ENCODE measurements around the gene CTDNEP1.

DNA sequence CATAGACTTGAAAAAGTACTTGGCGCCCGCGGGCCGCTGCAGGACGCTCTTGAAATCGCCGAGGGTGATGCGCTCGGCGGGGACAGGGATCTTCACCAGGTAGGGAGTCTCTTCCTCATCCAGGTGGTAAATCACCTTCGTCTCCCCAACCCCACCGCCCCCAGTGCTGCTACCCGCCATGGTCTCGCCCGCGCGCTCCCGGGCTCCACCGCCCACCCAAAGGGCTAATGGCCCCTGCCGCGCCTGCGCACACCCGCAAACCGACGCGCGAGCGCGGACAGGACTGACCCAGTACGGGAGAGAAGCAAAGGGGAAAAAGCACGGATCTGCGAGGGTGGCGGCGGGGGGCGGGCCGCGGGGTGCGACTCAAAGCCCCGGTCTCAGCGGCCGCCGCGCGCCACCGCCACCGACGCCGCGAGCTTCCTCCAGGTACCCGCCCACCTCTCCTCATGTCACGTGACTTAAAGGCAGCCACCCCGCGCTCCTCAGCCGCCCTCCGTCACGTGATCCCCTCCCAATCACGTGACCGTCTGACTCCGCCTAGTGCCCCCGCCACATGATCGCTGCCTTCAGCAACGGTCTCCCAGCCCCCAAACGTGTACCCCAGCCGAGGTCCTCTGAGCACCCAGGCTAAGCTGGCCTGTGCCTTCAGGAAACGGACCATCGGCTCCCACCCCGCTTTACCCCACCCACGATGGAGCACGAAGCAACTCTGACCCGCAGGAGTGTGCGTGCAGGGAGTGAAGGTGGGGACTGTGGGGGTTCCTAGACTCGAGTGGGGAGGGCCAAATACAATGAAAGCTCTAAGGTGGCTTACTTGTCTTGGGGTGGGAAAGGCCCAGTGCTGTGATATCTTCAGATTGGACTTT lies 17.2 kb downstream of the CTDNEP1 start, which contains the start of gene DVL2:
- TF ChIP-seq ELK1 (IDR thresholded peaks at IDR 0.05; ENCODE audit: borderline replicate concordance, low read depth, low read length) (no peak), NFE2L2 (IDR thresholded peaks at IDR 0.05; ENCODE audit: low read depth, low read length) (no peak), POLR2A (IDR thresholded peaks at IDR 0.05; ENCODE audit: low read depth, low read length) (no peak; the same call in 1 of the 2 replicates), CHD1 (IDR thresholded peaks at IDR 0.05; ENCODE audit: low read depth, low read length) (no peak), CEBPB (IDR thresholded peaks at IDR 0.05; ENCODE audit: low read depth, low read length) (no peak), RAD21 (IDR thresholded peaks at IDR 0.05; ENCODE audit: low read length) (no peak), SMC3 (IDR thresholded peaks at IDR 0.05; ENCODE audit: low read depth, low read length) (no peak), FOS (IDR thresholded peaks at IDR 0.05; ENCODE audit: low read depth, low read length) (peak; percentile 100), RFX5 (IDR thresholded peaks at IDR 0.05; ENCODE audit: low read depth, low read length) (no peak), BHLHE40 (IDR thresholded peaks at IDR 0.05; ENCODE audit: low read depth, low read length) (peak; percentile 95)
- TF ChIP-seq, protein P1, sequence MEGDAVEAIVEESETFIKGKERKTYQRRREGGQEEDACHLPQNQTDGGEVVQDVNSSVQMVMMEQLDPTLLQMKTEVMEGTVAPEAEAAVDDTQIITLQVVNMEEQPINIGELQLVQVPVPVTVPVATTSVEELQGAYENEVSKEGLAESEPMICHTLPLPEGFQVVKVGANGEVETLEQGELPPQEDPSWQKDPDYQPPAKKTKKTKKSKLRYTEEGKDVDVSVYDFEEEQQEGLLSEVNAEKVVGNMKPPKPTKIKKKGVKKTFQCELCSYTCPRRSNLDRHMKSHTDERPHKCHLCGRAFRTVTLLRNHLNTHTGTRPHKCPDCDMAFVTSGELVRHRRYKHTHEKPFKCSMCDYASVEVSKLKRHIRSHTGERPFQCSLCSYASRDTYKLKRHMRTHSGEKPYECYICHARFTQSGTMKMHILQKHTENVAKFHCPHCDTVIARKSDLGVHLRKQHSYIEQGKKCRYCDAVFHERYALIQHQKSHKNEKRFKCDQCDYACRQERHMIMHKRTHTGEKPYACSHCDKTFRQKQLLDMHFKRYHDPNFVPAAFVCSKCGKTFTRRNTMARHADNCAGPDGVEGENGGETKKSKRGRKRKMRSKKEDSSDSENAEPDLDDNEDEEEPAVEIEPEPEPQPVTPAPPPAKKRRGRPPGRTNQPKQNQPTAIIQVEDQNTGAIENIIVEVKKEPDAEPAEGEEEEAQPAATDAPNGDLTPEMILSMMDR (conservative IDR thresholded peaks at IDR 0.05; ENCODE audit: low read depth, low read length), result no peak
- TF ChIP-seq, protein P2, sequence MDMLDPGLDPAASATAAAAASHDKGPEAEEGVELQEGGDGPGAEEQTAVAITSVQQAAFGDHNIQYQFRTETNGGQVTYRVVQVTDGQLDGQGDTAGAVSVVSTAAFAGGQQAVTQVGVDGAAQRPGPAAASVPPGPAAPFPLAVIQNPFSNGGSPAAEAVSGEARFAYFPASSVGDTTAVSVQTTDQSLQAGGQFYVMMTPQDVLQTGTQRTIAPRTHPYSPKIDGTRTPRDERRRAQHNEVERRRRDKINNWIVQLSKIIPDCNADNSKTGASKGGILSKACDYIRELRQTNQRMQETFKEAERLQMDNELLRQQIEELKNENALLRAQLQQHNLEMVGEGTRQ (IDR thresholded peaks at IDR 0.05; ENCODE audit: low read depth, low read length), result peak; percentile 100
